HG02798 (cell line): ENCODE measurements around the gene IQCC.

Experiments
- ATAC-seq: cut with Tn5 transposase; IDR thresholded peaks from one replicate; pipeline ENCODE4 v1.9.1; 2021; ENCODE audit warnings: mild to moderate bottlenecking; ENCODE audit not compliant: unreplicated experiment, poor library complexity

The IQCC gene

DNA sequence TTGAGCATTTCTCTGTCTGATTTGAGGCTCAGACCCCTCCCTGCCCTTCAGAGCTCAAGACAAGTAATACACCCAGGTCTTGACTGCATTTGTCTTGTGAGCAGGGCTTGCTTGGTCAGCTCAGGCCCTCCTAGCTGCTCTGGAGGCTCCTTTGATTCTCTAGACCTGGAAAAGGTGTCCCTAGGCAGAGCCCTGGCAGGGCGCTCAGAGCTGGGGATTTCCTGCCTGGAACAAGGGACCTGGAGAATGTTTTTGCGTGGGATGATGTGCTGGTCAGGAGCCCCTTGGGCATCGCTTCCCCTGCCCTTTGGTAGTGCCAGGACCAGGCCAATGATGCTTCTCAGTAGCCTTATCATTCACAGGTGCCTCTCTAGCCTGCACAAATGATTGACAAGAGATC lies 9.9 kb upstream of the IQCC start:
- no peak for ATAC-seq

DNA sequence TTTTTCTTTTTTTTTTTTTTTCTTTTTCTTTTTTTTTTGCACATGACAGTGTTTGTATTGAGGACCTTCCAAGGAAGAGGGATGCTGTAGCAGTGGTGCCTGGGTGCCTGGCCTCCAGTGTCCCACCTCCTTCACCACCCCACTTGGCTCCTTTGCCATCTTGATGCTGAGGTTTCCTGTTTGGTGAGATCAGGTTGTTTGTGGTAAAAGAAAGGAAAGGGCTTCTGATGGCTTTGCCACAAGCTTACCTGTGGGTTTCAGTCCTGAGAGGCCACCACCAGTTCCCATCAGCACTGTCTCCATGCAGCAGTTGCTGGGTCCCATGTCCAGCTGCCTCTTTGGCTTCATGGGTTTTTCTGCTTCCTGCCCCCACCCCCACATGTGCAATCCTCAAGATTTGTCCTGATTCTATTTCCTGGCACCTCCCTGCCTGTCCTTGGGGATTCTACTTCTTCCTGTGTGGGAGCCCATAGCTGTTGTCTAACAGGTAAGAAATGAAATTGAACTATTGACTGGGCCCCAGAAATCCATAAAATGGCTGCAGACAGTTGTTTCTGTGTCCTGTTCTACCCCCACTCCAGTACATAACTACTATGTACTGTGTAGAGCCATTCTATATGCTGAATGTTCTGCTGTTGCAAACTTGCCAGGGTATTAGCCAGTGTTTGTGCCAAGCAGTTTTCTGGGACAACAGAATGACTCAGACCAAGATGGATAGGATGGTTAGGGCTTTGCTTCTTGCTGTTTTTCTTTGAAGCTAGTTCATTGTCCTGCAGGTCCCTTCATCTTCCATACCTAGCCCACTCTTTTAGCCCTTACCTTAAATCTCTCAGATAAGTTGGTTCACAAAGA lies 9.3 kb upstream of the IQCC start:
- no peak for ATAC-seq

DNA sequence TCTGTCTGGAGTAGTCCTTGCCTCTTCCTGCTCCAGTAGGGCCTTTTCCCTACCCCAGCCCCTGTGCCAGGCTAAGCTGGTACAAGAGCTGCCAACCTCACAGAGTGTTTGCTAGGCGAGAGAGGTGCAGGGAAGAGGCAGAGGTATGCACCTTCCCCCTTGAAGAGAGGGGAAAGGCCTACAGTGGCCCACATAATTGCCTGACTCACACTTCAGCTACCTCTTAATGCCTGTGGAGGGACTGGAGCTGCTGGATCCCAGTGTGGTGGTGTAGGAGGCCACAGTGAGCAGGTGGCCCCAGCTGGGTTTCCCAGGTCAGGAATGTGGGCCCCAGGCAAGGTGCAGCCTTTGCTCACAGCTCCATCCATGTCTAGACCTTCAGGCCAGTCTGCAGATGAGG lies 8.4 kb upstream of the IQCC start:
- no peak for ATAC-seq

DNA sequence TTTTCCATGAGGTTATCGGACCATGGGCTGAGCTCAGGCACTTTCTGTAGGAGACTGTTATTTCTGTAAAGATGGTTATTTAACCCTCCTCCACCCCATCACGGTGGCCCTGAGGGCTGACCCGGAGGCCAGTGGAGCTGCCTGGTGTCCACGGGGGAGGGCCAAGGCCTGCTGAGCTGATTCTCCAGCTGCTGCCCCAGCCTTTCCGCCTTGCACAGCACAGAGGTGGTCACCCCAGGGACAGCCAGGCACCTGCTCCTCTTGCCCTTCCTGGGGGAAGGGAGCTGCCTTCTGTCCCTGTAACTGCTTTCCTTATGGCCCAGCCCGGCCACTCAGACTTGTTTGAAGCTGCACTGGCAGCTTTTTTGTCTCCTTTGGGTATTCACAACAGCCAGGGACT lies 7.6 kb upstream of the IQCC start:
- no peak for ATAC-seq

DNA sequence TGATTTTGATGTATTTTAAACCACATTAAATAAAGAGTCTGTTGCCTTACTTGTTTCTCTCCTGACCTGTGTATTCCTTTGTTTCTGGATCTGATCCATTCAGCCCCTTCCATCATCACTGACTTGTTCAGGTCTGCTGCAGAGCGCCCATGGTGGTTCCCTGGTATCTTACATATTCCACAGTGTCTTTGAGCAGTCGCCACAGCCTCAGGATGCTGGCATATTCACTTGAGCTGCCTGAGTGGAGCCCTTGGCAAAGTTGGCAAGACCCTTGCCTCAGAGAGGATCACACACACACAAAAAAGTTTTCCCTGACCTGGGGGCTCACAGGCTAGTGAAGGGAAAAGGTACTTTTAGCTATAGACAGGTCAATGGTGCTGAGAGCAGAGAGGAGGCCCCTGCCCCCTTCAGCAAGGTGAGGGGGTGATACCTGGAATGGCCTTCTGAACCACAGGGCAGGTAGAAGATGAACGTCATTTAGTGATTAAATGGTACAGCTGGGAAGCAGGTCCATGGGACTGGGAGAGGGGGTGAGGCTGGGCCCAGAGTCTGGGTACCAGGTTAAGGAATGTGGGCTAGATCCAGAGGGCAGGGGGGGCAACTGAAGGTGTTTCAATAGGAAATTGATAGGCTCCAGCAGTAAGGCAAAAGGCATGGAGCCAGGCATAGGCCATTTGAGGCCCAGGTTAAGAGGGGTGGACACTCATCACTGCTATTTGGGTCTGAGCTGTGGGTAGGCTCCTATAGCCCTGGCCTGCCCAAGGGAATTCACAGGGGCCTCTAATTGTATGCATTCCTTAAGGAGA lies 7.0 kb upstream of the IQCC start:
- no peak for ATAC-seq

DNA sequence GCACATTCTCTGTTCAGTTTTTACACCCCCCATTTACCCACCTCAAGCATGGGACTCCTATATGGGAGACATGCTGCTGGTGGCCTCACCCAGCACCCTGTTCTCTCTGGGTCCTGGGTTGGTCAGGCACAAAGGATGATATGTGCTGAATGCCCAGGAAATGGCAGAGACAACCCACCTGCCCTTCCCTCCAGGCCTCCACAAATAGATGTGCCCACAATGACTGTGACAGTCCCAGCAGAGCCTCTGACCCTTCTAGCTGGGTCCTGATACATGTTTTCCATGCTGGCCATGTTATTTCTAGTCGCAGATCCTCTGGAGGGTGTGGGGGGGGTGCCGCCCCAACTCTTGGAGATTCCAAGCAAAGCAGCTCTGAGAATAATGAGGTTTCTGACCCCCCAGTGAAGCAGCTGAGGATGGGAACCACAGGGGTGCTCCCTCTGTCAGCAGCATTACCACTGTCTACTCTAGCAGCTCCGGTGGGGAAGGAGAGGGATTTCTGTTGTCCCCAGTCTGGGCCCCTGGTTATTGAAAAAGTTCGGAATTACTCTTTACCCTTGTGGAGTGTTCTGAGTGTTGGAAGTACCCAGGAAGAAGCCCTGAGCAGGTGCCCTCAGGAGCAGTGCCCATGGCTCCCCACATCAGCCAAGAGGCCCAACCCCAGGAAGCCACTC lies 6.3 kb upstream of the IQCC start:
- ATAC-seq = no peak

DNA sequence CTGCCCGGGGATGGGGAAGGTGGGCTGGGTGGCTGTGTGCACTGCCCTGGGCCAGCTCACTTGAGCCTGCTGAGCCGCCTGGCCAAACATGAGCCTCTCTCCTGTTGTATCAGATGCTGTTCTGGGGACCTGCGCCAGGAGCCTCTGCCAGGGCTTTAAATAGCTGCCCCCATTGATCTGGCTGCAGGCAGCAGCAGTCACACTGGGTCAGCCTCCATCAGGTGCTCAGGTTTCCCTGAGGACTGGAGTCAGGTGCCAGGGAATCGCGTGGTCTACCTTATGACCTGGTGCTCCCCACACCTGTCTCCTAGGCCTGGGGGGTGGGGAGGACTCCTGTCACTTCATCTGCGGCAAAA lies 5.8 kb upstream of the IQCC start:
- no peak for ATAC-seq

DNA sequence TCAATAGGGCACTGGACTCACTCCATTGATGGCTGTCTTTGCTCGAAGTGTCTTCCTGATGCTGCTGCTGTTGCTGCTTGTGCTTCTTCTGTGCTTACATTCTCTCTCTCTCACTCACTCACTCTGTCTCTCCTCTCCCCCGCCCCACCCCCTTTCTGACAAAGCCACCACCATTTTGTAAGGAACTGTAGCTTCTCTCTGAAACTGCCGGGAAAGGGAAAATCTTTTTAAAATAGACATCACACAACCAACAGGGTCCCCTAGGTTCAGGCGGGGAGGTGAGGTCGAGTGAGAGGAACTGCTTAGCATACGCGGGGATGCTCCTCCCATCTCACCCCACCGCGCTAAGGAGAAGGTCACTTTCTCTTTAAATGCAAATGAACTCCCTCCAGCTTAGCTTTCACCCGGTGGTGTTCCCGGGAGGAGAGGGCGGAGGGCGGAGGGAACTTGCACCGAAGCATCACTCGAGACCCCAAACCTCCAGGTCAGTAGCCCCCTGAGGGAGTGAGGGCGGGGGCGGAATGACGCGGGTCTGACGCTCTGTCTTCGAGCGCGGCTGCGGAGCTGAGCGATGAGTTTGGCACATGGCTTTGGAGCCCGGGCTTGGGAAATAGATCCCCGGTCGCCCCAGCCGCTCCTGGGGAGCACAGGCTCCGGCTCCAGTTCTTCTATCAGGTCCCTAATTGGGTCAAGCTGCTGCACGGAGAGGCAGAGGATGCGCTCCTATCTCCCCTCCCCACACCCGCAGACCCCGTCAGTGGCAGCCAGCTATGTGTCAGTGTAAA lies 5.1 kb upstream of the IQCC start, which contains the start of gene CCDC28B:
CCDC28B (plus strand) TSS at position 370 of the 785 bp plus-strand sequence. CDS start 1,341 bp downstream, outside the sequence.
- ATAC-seq = peak; percentile 27

DNA sequence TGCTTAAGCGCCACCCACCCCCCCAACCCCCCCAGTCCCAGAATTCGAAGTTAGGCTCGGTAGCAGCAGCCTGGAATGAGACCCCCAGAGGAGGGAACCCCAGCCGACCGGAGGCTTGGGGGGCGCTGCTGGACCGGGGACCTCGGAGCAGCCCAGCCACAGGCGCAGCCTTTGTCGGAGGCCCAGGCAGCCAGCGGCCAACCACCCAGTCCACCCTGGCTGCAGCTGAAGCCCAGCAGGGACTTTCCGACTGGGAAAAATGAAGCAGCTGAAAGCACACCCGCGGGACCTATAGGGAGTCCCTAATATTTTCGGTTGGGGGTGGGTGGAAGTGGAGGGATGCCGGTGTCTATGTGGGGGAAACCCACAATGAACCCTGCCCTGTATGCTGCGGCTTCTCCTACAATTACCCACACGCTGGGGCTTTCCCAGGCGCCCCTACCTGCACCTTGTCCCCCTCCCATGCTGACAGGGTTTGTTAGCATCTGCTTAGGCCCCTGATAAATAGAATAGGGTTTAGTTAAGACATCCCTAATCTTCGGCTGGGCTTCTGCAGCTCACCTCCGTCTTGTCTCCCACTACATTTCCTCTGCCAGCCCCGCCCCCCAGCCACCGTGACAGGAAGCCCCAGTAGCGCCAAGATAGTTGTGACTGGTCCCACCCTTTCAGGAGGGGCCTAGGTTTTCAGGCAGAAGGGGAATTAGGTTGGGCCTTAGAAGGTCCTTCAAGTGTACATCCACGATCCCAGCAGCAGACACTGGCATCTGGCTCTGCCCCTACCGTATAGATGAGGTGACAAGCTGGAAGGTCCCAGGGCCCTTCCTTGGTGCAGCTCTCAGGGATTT lies 4.2 kb upstream of the IQCC start:
- ATAC-seq = peak; percentile 34

DNA sequence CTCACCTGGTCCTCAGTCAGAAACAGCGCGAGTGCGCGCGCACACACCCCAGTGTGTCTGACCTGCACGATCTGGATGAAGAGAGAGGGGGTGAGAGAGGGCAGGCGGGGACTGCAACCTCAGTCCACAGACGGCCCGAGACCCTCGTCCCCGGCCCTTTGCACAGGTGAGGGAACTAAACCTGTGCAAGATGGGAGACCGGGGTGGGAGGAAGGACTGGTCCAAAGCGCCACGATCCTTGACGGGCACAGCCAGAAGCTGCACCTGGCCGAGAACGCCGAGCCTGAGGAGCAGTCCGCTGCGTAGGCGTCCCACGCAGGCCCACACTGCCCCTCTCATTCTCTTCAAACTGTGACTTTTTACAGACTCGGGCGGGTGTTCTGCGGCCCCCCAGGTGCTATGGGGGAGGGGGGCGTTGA lies 519 bp upstream of the IQCC start:
- no peak for ATAC-seq

DNA sequence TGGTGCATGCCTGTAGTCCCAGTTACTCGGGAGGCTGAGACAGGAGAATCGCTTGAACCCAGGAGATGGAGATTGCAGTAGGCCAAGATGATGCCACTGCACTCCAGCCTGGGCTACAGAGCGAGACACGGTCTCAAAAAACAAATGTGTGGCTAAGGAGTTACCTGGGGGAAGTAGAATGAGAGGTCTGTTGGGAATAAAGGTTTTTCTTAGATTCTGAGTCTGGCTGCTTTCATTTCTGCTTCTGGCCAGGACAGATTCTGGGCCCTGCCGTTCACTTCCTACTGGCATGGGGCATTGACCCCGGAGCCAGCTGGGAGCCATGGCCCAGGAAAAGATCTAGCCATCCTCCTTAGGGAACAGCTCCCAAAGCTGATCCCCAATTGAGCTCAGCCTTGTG lies 3.0 kb downstream of the IQCC start:
- no peak for ATAC-seq

DNA sequence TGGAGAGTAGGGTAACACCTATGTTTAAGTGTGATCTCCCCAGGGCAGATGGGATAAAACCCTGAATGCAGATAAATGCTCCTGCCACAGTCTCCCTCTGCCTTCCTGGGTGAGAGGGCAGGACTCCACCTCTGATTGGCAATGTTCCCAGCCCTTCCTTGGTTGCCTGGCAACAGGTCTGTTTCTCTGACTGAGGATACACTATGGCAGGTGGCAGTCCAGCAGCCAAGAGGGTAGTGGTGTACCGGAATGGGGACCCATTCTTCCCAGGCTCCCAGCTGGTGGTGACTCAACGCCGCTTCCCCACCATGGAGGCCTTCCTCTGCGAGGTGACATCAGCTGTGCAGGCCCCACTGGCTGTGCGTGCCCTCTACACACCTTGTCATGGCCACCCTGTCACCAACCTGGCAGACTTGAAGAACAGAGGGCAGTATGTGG lies 3.4 kb downstream of the IQCC start, which contains the start of gene DCDC2B:
DCDC2B (plus strand) TSS at position 199 of the 438 bp plus-strand sequence; CDS start at position 204, 5 bp downstream.
- ATAC-seq = no peak

DNA sequence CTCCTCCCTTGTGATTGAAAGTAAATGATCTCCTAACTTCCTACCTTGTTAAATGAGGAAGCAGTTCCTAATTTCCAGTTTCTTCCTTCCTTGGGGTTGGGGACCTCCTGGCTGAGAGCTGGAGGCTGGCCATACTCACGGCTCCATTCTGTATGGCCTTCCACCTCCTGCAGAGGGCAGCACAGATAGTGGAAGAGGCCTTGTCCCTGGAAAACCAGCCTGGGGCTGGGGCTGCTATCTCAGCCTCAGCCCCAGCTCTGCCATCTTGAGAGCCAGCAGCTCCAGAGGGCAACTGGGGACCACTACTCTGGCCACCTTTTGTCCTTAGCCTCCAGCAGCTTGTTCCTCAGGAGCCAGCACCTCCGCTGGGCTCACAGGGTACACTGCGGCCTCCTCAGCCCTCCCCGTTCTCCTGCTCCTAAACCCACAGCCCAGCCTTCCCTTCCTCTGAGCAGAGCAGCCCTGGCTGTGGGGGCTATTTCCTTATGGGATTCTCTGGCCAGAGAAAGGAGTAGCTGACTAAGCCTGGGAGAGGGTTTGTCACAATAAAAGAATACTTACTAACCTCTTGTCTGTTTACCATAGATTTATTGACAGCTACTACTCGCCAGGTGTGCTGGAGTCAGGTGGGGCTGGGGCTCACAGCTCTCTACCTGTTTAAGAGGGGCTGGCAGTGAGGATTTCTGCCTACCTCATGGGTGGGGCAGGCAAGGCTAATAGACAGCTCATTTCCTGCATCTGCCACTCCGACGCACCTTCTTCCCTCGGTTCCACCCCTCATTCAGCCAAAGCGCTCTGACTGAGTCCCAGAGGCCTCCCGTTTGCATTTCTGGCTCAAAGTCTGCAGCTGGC lies 10.4 kb downstream of the IQCC start:
- ATAC-seq = no peak

DNA sequence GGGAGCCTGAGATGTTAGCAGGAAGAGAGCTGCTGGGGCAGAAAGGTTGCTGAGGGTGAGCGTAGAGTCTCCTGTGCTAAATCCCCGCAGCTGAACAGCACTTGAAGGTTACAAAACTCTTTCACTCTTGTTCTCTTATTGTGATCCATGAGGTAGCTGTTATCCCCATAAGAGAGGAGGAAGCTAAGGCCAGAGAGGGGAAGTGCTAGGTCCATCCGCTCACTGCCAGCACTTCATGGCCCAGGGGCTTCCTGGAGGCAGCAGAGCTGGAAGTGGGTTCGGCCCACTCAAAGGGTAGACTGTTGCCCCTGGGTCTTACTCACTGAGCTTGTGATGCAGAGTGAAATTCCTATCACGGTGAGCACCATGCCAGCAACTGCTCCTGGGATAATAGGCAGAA lies 11.1 kb downstream of the IQCC start:
- no peak for ATAC-seq

DNA sequence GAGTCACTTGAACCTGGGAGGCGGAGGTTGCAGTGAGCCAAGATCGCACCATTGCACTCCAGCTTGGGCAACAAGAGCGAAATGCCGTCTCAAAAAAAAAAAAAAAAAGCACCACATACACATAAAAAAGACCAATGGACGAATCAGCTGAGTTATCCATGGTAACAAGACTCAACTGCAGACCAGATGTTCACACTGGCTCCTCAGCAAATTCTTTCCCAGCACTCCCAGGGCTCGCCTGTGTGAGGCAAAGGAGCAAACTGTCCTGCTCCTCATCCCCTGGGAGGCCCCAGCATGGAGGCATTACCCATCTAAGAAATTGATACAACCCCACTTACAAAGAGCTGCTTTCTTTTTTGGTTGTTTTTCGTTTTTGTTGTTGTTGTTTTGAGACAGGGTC lies 13.6 kb downstream of the IQCC start:
- no peak for ATAC-seq

DNA sequence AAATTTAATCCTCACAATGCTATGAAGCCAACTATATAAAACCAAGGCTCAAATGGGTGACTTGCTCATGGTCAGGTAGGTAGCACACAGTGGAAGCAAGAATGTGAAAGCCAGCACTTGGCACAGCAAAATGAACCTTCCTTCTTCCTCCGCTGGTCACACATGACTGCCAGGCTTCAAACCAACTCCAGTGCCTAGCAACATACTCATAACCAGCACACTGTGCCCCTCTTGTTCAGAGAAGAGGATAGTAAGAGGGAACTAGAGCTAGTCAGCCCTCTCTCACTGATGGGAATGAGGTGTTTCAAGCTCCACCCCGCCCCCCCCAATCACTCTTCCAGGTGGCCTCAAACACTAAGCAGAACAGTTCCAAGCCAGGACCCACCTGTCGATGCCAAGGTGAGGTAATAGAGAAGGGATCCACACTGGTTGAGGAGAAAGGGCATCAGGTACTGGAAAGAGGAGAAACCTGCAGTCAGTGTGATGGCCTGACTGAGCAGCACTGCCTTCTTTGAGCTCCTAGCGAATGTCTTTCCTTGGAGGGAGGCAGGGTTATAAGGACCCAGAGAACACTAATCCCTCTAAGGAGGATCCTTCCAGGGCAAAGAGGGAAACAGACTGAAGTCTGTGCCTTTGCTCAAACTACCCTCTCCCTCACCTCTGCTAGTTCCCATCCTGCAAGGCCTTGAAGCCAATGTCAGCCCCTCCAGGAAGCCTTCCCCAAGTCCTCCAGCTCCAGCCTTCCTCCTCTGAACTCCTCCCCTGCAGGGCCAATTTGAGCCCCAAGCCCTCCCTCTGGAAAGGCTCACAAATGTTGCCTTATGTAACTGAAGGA lies 15.5 kb downstream of the IQCC start:
- ATAC-seq = no peak

DNA sequence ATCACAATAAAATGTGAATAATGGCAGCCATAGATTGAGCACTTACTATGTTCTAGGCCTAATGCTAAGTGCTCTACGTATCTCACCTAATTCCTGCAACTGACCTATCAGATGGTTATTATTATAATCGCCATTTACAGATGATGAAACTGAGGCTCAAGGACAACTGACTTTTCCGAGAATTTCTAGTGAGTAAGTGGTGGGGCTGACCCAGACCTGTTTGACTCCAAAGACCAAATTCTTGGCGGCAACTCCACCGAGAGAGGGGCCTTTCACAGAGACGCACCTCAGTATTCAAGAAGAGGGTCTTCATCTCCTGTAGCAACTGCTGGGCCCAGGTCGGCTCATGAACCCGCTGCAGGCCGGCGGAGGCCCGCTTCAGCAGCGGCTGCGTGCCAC lies 16.1 kb downstream of the IQCC start:
- no peak for ATAC-seq
